ENCODE results near the gene WDR55.
"Not testable (repeated sequence)": the region's sequence is repeated elsewhere in the genome, so short reads cannot be mapped to it uniquely, and the experiment has no call there.

Gene WDR55

GRCh38 chr5:140664359-140665119 lies at the start of gene WDR55:
Gene WDR55, plus strand, starts transcription at chr5:140664904. Its CDS starts 9 bp downstream, at chr5:140664913.
- no peak for TF ChIP-seq CTCF (IDR thresholded peaks at IDR 0.05; ENCODE audit: extremely low read depth, missing control alignments)
- peak; percentile 92 for DNase-seq (ENCODE audit: low spot score)

GRCh38 chr5:140622301-140622700 lies 42.4 kb upstream of the WDR55 start:
- TF ChIP-seq CTCF (IDR thresholded peaks at IDR 0.05; ENCODE audit: extremely low read depth, missing control alignments): no peak
- no peak for DNase-seq (ENCODE audit: low spot score)

GRCh38 chr5:140623061-140623460 lies 41.6 kb upstream of the WDR55 start:
- not testable (repeated sequence) for DNase-seq (ENCODE audit: low spot score)

- DNase-seq (ENCODE audit: low spot score): not testable (repeated sequence)
These were observed 39.8 kb upstream of the WDR55 start for GRCh38 chr5:140624886-140625285.

GRCh38 chr5:140627972-140628371 lies 36.7 kb upstream of the WDR55 start:
- DNase-seq (ENCODE audit: low spot score): no peak
- no peak for TF ChIP-seq CTCF (IDR thresholded peaks at IDR 0.05; ENCODE audit: extremely low read depth, missing control alignments)

GRCh38 chr5:140628711-140629110 lies 36.0 kb upstream of the WDR55 start:
- no peak for TF ChIP-seq CTCF (IDR thresholded peaks at IDR 0.05; ENCODE audit: extremely low read depth, missing control alignments)
- no peak for DNase-seq (ENCODE audit: low spot score)

GRCh38 chr5:140630292-140631035 lies 34.2 kb upstream of the WDR55 start:
- no peak for DNase-seq (ENCODE audit: low spot score)
- no peak for TF ChIP-seq CTCF (IDR thresholded peaks at IDR 0.05; ENCODE audit: extremely low read depth, missing control alignments)

- no peak for TF ChIP-seq CTCF (IDR thresholded peaks at IDR 0.05; ENCODE audit: extremely low read depth, missing control alignments)
These were observed 33.7 kb upstream of the WDR55 start for GRCh38 chr5:140631036-140631417.

More at GRCh38 chr5:140631036-140631417, 33.7 kb upstream of the WDR55 start:
- no peak for DNase-seq (ENCODE audit: low spot score)
